OCI-M1 (cell line): ENCODE measurements around the gene LRFN2.
A peak's percentile ranks its signal among the peaks of the same experiment; 100 is the strongest.

Source experiments
- DNase-seq: peaks from one replicate; lab custom pipeline; 2025; lab: John Stamatoyannopoulos, UW

LRFN2 gene

DNA sequence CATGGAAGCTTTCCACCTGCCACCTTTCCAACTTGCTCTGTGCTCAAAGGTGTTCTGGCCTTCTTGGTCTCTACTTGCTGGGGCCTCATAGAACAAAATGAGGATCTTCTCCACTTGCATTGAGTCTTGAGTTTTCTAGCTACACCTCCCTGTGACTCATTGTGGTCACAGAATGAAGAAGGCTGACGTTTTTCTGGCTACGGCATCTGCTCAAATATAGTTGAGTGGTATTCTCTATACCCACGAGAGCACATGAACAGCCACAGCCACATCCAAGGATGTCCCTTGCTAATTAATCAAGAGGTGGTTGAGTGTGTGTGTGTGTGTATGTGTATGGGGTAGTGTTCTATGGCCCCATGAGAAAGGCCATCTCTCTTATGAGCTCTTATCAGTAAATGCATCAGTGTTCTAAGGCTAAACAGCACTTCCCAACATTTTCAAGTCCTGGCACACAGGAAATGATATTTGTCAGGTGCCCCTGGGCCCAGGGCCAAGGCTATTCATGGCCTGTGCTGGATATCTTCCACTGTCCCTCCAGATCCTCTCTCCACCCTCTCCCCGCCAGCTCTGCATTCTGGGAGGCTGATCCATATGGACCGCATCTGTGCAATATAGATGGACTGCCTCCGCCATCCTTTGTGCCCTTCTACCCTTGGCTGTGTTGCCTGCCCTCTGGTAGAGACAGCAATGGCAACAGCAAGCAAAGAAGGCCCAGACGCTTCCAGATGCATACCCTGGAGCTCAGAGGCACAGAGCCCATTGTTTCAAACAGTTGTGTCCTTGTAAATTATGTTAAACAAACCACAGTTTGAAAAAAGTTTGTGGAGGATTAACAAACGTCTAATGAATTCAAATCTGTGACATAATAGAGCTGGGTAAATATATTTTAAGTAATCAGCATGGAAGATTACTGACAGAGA lies 150.2 kb downstream of the LRFN2 start:
- DNase-seq = peak; percentile 69

DNA sequence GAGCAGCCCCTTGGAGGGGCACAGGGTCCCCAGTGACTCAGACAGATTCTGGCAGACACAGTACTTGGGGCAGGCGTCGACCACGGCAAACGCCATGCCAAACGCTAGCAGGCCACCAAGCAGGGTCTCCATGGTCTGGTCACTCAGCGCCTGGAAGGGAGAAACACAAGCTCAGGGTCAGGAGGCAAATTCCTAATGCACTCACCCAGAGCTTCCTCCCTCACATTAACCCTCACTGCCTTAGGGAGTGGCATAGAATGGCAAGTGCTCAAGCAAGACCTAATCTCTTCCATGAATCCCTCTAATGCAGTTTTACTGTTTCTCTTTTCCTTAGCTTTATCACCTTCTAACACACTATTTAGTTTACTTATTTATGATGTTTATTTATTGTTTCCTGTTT lies 154.2 kb downstream of the LRFN2 start:
- no peak for DNase-seq

DNA sequence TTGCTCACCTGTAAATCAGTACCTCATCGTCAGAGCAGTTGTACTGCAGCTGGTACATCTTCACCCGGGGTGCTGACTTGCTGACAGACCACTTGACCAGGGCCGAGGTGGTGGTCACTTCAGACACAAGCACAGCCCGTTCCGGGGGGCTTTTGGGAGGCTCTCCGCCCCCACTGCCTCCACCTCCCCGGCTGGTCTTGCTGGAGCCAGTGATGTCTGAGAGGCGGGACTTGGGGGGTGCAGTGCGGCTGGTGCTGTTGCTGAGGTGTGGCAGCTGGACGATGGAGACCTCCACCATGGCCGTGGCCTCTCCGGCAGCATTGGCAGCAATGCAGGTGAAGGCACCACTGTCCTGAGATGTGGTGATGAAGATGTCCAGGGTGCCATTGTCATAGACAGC lies 155.5 kb downstream of the LRFN2 start:
- no peak for DNase-seq

DNA sequence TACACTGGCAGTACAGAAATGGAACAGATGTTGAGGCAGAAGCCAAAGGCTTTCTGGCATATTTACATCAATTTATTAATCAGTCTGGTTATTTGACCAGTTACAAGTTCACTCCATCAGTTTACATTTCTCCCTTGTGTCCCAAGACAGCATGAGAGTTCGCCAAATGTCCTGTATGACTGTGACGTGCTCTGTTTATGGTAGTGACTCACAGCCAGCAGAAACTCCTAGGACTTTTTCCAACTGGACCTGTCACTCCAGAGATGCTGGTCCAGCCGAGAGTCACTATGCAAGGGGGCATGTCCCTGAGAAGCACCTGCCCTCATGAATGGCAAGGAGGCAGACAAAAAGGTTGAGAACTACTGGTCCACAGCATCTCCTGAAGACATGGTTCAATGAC lies 160.0 kb downstream of the LRFN2 start:
- DNase-seq = no peak

DNA sequence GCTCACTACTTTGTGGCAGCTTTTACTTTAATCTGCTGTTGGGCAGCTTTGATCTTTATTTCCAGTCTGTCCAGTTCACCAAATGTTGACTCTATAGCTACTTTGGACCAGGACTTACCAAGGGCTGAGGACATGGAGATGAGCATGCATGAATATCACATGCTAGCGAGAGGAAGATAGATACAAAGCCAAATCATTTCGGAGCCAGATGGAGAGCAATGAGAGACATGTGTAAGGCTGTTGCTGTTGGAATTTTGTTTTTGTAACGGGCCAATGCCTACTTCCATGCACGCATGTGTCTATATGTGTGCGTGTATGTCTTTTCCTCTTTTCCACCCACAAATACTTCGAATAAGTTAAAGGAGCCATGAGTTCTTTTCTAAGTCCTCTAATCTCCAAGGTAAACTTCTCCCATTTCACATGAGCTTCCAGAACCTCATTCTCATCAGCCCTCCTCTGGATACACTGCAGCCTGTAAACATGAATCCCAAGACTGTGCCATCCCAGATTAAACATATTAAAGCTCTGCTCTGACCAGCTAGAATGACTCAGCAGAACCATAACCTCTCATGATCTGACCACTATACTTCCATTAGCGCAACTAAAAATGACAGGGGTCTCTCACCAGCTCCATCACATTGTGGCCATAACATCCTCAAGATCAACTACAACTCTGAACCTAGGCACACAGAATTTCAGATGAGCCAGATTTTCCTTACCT lies 160.7 kb downstream of the LRFN2 start:
- DNase-seq = no peak

DNA sequence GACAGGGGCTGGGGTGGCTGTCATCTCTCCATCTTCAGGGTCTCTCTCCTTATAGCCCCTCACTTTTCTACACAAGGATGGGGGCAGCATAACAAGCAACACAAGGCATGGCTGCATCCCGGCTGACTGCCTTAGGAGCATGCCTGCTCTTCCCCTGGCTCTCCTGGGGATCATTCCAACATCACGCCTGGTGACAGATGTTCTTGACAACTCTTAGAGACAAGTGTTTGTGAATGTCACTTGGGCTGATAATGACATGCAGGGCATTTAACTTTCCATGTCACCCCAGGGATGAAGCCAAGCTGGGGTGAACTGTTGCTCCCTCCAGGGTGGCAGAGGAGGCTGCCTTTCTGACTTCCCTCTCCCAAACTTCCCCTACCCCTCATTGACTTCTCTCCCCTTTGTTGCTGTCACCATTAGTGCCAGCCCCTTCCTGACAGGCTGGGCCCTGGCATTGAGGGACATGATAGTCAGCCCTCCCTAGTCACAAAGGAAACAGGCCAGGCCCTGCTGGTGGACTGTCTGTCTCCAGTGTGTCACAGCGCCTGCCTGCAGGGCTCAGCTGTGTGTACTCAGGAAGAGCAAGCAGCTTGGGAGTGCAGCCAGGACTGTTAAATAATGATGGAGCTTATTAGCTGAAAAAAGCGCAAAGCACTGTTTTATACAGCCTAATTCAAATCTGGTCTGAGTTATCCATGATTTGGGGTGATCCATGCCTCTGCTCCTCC lies 161.8 kb downstream of the LRFN2 start:
- DNase-seq = no peak

DNA sequence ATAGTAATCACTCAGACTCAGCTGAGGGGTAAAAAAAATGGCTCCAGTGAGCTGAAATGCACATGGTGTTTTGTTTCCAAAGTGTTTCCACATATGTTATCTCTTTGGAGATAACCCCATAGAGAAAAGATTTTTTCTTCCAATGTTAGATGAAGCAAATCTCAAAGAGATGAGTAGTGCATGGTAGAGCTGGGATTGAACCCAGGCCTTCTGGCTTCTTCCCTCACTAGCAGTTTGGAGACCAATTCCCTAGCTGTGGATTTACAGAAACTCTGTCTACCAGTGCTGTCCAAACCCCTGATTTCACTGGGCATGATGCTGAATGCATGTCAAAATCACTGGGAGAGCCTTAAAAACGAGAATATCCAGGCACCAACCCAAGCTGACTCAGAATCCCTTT lies 165.1 kb downstream of the LRFN2 start:
- DNase-seq = no peak

DNA sequence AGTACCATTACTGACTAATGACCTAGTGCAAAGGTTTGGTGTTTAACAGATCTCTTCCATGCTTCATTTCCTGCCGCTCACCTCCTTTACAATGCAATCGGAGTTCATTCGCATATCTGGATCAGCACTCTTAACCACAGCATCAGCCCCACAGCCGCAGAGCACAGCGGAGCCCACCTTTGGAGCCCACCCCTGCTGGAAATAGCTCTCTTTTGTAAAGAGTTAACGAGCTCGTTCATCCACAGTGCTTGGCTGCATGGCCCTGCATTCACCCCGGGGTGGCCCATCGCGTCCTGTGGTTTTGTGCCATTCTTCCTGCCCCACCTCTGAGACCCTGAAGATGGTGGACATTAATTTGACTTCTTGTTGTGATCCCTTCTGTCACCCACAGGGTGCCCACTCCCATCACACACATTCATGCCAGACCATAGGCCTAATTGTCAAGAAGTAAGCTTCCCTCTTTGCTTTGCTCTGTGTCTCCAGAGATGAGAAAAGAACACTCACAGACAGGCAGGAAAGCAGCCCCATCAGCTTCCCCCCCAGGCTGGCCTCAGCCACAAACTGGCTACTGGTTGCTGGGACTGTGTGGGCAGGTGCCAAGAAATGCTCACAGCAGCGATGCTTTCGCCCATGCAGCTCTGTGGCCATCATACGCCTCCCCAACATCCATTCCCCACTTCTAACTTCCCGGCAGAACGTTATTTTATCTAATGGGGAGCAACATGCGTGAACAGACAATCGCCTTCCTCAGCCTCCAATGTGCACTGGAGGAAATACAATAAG lies 167.0 kb downstream of the LRFN2 start:
- no peak for DNase-seq

DNA sequence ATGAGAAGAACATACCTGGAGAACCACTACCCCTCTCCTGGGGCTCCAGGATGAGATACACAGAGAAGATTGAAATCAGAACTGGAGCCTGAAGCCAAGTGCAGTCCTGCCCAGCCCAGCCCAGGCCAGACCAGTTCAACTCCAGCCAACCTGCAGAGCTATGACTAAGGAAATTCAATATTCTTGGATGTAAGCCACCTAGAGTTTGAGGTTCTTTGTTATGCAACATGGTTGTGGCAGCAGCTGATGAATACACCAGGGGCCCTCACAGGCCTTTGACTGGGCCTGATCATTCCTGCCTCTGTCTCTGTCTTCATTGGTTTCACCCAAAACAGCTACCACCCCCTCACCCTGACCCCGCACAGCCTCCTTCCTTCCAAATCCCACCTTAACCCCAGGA lies 167.8 kb downstream of the LRFN2 start:
- DNase-seq = no peak

DNA sequence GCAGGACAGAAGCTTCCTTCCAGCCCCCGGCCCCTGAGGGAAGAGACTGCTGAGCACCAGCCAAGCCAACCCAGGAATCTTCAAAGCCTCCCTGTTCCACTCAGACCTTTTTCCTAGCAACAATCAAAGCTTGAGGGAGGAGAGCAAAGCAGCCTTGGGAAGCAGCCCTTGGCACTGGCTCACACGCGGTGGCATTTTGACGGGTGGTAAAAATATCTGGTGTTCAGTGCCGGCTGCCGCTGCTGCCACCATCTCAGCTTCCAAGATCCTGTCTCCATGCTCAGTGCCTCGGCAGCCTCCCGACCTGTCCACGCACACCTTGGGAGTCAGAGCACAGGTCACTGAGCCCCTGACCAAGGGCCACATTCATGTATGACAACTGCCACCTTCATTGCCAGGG lies 170.1 kb downstream of the LRFN2 start:
- DNase-seq = no peak

DNA sequence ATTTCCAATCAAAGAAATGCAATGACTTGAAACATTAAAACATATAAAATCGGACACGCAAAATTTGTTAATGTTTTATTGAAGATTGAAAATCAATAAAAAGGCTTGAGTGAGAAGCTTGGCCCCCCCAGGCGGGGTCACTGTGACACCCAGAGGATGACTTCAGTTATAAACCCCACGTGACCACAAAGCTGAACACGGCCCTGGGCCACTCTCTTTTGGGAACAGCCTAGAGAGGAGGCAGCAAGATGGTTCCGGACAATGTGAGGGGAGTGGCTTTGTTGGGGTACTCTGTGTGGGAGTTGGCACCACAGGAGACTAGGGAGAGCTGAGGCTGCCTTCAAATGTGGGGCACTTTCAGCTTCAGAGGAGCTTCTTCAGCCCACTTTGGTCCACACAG lies 172.5 kb downstream of the LRFN2 start:
- DNase-seq = no peak

DNA sequence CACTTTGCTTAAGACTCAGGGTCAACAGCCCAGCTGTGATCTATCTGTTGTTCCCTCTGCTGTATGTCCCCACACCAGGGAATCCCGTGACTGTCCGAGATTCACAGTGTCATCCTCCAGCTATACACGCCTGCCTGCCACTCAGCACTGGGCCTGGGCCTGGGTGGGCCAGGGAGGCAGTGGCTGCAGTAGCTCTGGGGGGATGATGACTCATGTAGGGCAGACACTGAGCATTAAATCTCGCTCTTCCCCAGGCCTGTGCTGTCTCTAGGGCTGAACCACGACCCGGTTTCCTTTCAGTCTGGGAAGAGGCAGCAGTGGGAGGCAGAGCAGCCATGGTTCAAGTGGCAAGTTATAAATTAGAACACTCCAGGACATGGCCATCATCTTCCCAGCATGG lies 173.9 kb downstream of the LRFN2 start:
- DNase-seq = no peak

DNA sequence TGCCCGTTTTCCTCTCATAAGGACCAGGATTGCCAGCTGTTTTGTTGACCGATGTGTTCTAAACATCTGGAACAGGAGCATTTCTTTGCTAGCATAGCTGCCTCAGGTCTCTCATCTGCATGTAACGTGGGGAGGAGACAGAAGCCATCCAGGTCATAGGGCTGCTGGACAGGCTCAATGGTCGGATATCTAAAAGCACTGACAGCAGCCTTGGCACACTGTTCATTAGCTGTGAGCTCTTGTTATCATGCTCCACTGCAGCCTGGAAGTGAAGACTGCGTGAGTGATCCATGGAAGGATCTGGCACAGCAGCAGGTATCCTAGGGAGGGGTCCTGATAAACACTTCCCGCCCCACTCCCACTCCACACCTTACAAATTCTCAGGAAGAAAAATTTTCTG lies 175.3 kb downstream of the LRFN2 start:
- no peak for DNase-seq

DNA sequence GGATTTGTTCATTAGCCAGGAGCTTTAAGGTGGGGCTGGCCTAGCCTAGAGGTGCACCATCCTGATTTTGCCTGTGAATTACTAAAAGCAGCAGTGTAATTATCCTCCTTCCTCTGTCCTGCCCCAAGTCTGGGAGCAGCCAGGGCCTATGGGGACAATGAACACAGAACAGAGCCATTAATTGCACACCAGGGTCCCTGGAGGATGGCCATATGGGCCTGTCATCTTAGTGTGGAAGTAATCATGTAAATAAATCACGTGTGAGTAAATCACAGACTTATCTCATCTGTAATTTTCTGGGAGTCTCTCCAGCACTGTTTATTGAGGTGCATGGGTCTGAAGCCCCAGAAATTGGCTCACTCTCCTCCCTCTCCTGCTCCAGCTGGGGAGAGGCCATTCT lies 176.3 kb downstream of the LRFN2 start:
- no peak for DNase-seq

DNA sequence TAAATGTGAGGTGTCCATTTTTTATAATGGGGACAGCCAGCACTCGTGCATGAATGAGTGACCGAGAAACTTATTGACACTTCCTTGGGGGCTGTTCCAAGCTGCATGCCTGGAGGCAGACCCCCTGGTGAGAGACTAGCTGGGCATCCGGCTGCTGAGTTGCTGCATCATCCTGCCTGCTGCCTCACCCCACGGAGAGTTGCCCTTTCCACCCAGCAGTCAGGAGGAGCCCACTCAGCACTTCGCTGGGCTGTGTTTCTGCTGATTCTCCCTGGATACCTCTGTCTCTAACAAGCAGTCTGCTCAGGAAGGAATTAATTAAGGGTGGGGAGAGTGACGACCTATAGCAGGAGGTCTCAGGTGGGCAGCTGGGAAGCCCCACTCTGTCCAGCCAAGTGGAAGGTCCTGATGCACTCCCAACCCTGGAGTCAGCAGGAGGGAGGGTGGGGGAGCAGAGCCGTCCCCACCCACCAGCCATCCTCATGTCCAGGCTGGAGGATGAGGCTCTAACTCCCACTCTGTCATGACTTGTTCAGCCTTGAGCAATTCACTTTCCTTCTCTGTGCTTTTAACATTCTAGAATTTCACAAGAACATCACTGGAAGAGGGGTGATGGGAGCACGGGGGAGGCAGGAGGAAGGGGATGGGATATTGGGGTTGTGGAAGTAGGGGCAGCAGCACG lies 177.3 kb downstream of the LRFN2 start:
- no peak for DNase-seq

DNA sequence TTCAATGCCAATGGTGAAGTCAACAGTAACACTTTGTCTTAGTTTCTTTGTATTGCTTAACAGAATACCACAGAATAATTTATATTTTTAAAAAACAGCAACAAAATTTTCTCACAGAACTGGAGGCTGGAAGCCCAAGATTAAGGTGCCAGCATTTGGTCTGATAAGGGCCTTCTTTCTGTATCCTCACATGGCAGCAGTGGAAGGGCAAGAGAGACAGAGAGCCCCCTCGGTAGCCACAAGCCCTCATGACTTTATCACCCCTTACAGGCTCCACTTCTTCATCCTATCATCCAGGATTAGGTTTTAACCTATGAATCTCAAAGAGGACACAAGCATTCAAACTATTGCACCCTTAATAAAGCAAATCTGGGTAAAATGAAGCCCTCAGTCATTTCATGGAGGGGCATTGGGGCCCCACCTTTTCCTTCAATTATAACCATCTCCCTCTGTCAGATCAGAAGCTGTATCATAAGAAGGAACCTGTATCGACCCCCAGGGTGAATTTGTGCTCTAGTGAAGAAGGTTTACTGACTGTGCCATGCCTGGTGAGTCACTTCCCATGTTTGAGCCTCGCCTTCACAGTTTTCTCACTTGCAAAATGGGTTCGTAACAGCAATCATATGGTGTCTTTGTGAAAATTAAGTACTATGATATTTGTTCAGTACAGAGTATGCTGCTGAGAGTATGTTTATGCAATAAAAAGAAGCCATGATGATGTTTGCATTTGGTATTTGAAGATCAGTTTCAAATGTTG lies 178.2 kb downstream of the LRFN2 start:
- no peak for DNase-seq

DNA sequence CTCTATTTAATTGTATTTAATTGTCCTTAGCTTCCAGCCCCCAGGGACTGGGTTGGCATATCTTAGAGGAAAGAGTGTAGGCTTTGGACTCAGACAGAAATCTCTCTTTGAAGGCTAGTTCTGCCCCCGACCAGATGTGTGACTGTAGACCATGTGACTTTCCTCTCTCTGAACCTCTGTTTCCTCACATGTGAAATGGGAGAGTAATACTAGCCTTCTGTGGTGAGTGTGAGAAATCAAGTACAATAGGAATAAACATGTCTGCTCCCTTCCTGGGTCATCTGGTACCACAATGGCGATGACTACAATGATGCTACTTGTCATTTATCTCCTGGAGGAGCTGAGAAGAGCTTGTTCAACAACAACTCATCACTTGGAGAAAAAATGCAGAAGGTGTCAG lies 179.9 kb downstream of the LRFN2 start:
- DNase-seq = no peak

DNA sequence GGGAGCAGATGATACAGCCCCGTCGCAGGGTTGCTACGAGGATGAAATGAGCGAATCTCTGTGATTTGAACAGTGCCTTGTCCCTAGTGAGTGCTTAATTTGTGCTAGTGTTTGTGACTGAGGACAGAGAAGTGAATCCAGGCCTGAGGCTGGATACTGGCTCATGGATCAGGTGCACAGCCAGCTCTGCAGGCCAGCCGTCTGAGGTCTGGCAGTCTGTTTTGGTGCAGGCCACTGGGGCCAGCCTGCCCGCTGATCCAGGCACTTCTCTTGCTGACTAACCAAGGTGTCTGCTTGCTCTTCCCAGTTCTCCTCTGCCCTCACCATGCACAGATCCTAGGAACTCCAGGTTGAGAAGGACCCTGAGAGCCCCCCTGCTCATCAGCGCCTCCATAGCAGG lies 181.0 kb downstream of the LRFN2 start:
- DNase-seq = no peak

DNA sequence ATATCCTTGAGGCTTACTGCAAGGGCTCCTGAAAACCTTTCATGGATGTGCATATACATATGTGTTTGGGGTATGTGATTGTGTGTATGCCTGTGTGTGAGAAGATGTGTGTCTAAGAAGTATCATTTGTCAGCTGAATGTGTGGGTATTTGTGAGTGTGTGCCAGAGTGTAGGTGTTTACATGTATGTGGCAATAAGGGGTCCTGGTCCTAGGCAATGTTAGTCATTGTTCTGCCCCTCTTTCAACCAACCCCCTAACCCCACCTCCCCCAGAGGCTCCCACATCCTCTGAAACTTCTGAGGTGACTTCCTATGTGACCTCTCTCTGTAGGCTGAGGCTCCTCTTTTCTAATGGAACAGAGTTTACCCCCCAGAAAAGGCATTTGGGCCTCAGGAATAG lies 186.4 kb downstream of the LRFN2 start:
- no peak for DNase-seq

DNA sequence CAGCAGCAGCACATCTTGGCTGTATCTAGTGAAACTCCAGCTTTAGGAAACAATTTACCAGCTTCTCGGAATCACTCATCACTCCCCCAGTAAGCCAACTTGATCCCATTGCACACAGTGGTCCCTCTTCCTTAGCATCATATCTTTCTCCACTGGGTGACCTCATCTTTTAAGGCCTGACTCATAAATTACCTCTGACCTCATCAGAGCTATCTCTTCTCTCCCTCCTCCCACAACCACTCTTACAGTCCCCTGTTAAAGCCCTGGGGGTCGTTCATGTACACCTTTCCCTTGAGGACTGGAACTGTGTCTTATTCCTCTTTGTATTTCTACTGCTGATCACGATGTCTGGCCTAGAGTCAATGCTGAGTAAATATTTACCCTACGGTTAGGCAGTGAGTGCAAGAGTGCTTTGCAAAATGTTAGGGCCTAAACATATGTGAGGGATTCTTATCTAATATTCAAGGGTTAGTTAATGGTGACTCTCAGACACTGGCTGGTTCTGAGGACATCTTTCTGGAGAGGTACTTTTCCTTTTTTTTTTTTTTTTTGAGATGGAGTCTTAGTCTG lies 187.2 kb downstream of the LRFN2 start:
- DNase-seq = no peak
